HepG2 (cell line): ENCODE results near the gene GSK3A. TPM values are rescaled to one million over a fixed set of nuclear protein-coding genes. Genes with fewer than 3 reads are reported as not detected.
A peak's percentile ranks its signal among the peaks of the same experiment; 100 is the strongest.

Experiments used
- ATM ChIP-seq: fragments of 450-650 bp; IDR thresholded peaks from 2 replicates; pipeline ENCODE4 v1.7.1; 2017; ENCODE audit warnings: mild to moderate bottlenecking, borderline replicate concordance
- CHD2 ChIP-seq: IDR thresholded peaks from 2 replicates; pipeline ENCODE4 v1.6.1; 2011; ENCODE audit warnings: low read depth, low read length, improper control_type of control experiment
- CREB3 ChIP-seq: sonication (generic); formaldehyde crosslinking; IDR thresholded peaks from 2 replicates; pipeline ENCODE4 v1.5.0; 2020; ENCODE audit warnings: missing genetic modification reagents
- E2F5 ChIP-seq: sonication (generic); formaldehyde crosslinking; conservative IDR thresholded peaks from 2 replicates; pipeline ENCODE4 v1.4.0; 2020; ENCODE audit warnings: missing genetic modification reagents
- IRF9 ChIP-seq: sonication (generic); formaldehyde crosslinking; IDR thresholded peaks from 2 replicates; pipeline ENCODE4 v1.8.0; 2022; ENCODE audit warnings: missing genetic modification reagents, mild to moderate bottlenecking, borderline replicate concordance
- MED13 ChIP-seq: sonication (generic); formaldehyde crosslinking; IDR thresholded peaks from 2 replicates; pipeline ENCODE4 v1.5.0; 2020; ENCODE audit warnings: missing genetic modification reagents
- PHF20 ChIP-seq: sonication (generic); formaldehyde crosslinking; IDR thresholded peaks from 2 replicates; pipeline ENCODE4 v1.5.0; 2020; ENCODE audit warnings: mild to moderate bottlenecking, missing genetic modification reagents
- SALL2 ChIP-seq: sonication (generic); formaldehyde crosslinking; IDR thresholded peaks from 2 replicates; pipeline ENCODE4 v1.8.1; 2023; ENCODE audit warnings: mild to moderate bottlenecking, missing genetic modification reagents, inconsistent platforms
- SAP130 ChIP-seq: IDR thresholded peaks from 2 replicates; pipeline ENCODE4 v1.6.1; 2016; ENCODE audit warnings: low read depth
- ZFP37 ChIP-seq: sonication (generic); formaldehyde crosslinking; IDR thresholded peaks from 2 replicates; pipeline ENCODE4 v1.4.0; 2020; ENCODE audit warnings: missing genetic modification reagents, borderline replicate concordance
- ZFP91 ChIP-seq: sonication (generic); formaldehyde crosslinking; IDR thresholded peaks from 2 replicates; pipeline ENCODE4 v1.9.0; 2022; ENCODE audit warnings: missing genetic modification reagents, mild to moderate bottlenecking, borderline replicate concordance
- ZNF713 ChIP-seq: sonication (generic); formaldehyde crosslinking; IDR thresholded peaks from 2 replicates; pipeline ENCODE4 v1.4.0; 2020; ENCODE audit warnings: mild to moderate bottlenecking, missing genetic modification reagents
- ZNF740 ChIP-seq: sonication (generic); formaldehyde crosslinking; IDR thresholded peaks from 2 replicates; pipeline ENCODE4 v1.4.0; 2020; ENCODE audit warnings: missing genetic modification reagents
- ZNF768 ChIP-seq: sonication (generic); formaldehyde crosslinking; IDR thresholded peaks from 2 replicates; pipeline ENCODE4 v1.4.0; 2020; ENCODE audit warnings: missing genetic modification reagents
- ZNF878 ChIP-seq: sonication (generic); formaldehyde crosslinking; IDR thresholded peaks from 2 replicates; pipeline ENCODE4 v1.8.1; 2023; ENCODE audit warnings: mild to moderate bottlenecking, missing genetic modification reagents, moderate library complexity
- polyA plus RNA-seq, 8 experiments: library from polyadenylated mRNA; depleted of rRNA in 3 of 8; stranded (reverse) in 7 of 8; unstranded in 1 of 8; fragments of >200 nt; fragmentation: Illumina TruSeq in 4 of 8; extraction: Trizol in 4 of 8; gene quantifications; 2 replicates each; pipeline versions ENCODE4 v1.2.1 to v1.2.3, GENCODE V29; 2011 to 2016; ENCODE audit warnings: low read depth in 4 of 8, missing spikeins in 1 of 8, mixed read lengths in 1 of 8; ENCODE audit not compliant: insufficient read depth in 1 of 8
- total RNA-seq, 5 experiments: library from RNA; depleted of rRNA; stranded (reverse); fragments of >200 nt; fragmentation: Illumina TruSeq; extraction: Trizol; gene quantifications; 2 replicates each; pipeline ENCODE4 v1.2.3, GENCODE V29; 2016; ENCODE audit warnings: low read depth in 1 of 5
- TF ChIP-seq, protein P1 (sequence below): sonication (generic); formaldehyde crosslinking; IDR thresholded peaks from 2 replicates; pipeline ENCODE4 v1.8.1; 2023; ENCODE audit warnings: missing genetic modification reagents, inconsistent platforms, borderline replicate concordance
- TF ChIP-seq, protein P2 (sequence below): sonication (generic); formaldehyde crosslinking; IDR thresholded peaks from 2 replicates; pipeline ENCODE4 v1.5.0; 2020; ENCODE audit warnings: mild to moderate bottlenecking, missing genetic modification reagents
- TF ChIP-seq, protein P3 (sequence below): sonication (generic); formaldehyde crosslinking; IDR thresholded peaks from 2 replicates; pipeline ENCODE4 v1.5.0; 2020; ENCODE audit warnings: missing genetic modification reagents, mild to moderate bottlenecking, borderline replicate concordance

The GSK3A gene
- total and polyA plus RNA-seq, 2 of the 13 experiments (the other 11 are each of a cell fraction or from before 2014, with no cell fraction given): 16.9 to 52.5 TPM

DNA sequence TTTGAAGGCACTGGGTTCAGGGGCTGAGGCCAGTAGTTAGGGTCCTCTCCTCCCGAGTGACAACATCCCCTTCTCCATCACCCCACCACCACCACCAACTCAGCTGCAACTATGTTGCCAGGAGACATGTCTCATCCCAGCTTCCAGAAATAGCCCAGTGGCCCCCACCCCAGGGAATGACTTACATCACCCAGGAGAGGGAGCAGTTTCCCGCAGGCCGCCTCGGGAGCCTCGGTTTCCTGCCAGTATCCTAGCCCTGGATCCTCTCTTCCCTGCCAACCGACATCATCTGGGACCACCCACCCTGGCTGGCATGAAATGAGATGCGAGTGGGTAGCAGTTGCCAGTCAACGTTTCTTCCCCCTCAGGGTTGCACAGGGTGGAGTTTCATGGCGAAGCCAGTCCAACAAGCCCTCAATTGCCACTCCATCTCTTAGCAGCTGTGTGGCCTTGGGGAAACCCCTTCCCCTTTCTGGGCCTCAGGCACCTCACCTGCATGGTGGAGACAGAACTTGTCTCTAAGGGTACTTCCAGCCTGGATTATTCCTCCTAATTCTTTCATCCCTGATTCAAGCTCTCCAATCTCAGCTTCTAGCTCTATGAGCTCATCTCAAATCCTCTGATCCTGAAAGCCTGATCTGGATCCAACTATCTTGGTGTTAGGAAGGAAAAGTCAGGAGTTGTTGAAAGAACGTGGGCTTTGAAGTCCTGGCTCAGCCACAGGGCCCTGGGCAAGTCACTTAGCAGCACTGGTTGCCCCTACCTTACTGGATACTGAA lies 3.9 kb upstream of the GSK3A start (continued):
- peak; percentile 56; the same call in 1 of the 2 replicates for TF ChIP-seq ZFP91 (CRISPR knock-in tag)
- no peak for TF ChIP-seq CHD2
- no peak for TF ChIP-seq ZNF740 (CRISPR knock-in tag)
- TF ChIP-seq SAP130: peak; percentile 47; the same call in 1 of the 2 replicates
- TF ChIP-seq E2F5 (CRISPR knock-in tag): no peak
- TF ChIP-seq ZNF713: no peak
- no peak for TF ChIP-seq ZNF878
- no peak for TF ChIP-seq CREB3
- TF ChIP-seq MED13: no peak
- TF ChIP-seq PHF20 (CRISPR knock-in tag): no peak
- 0 out of 2 replicates have a peak, but pooled peaks have one; percentile 15 for TF ChIP-seq ZFP37 (CRISPR knock-in tag)
- no peak for TF ChIP-seq ATM
- TF ChIP-seq, protein P1, sequence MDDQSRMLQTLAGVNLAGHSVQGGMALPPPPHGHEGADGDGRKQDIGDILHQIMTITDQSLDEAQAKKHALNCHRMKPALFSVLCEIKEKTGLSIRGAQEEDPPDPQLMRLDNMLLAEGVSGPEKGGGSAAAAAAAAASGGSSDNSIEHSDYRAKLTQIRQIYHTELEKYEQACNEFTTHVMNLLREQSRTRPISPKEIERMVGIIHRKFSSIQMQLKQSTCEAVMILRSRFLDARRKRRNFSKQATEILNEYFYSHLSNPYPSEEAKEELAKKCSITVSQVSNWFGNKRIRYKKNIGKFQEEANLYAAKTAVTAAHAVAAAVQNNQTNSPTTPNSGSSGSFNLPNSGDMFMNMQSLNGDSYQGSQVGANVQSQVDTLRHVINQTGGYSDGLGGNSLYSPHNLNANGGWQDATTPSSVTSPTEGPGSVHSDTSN (CRISPR knock-in tag): no peak
- TF ChIP-seq, protein P2, sequence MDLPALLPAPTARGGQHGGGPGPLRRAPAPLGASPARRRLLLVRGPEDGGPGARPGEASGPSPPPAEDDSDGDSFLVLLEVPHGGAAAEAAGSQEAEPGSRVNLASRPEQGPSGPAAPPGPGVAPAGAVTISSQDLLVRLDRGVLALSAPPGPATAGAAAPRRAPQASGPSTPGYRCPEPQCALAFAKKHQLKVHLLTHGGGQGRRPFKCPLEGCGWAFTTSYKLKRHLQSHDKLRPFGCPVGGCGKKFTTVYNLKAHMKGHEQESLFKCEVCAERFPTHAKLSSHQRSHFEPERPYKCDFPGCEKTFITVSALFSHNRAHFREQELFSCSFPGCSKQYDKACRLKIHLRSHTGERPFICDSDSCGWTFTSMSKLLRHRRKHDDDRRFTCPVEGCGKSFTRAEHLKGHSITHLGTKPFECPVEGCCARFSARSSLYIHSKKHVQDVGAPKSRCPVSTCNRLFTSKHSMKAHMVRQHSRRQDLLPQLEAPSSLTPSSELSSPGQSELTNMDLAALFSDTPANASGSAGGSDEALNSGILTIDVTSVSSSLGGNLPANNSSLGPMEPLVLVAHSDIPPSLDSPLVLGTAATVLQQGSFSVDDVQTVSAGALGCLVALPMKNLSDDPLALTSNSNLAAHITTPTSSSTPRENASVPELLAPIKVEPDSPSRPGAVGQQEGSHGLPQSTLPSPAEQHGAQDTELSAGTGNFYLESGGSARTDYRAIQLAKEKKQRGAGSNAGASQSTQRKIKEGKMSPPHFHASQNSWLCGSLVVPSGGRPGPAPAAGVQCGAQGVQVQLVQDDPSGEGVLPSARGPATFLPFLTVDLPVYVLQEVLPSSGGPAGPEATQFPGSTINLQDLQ (CRISPR knock-in tag): no peak
- TF ChIP-seq ZNF768 (CRISPR knock-in tag): peak; percentile 89
- TF ChIP-seq IRF9 (CRISPR knock-in tag): 0 out of 2 replicates have a peak, but pooled peaks have one; percentile 45
- TF ChIP-seq, protein P3, sequence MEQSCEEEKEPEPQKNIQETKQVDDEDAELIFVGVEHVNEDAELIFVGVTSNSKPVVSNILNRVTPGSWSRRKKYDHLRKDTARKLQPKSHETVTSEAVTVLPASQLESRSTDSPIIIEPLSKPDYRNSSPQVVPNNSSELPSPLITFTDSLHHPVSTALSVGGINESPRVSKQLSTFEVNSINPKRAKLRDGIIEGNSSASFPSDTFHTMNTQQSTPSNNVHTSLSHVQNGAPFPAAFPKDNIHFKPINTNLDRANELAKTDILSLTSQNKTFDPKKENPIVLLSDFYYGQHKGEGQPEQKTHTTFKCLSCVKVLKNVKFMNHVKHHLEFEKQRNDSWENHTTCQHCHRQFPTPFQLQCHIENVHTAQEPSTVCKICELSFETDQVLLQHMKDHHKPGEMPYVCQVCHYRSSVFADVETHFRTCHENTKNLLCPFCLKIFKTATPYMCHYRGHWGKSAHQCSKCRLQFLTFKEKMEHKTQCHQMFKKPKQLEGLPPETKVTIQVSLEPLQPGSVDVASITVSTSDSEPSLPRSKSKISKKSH (CRISPR knock-in tag): no peak
- TF ChIP-seq SALL2: peak; percentile 9; the same call in 1 of the 2 replicates
